NOMO-1 treated with DMSO at 0.1 percent for 48 hours (cell line): ENCODE results near the gene NCOR2.

Source experiments
- DNase-seq: peaks from one replicate; lab custom pipeline; 2025; ENCODE audit not compliant: unreplicated experiment; lab: John Stamatoyannopoulos, UW

NCOR2 gene

DNA sequence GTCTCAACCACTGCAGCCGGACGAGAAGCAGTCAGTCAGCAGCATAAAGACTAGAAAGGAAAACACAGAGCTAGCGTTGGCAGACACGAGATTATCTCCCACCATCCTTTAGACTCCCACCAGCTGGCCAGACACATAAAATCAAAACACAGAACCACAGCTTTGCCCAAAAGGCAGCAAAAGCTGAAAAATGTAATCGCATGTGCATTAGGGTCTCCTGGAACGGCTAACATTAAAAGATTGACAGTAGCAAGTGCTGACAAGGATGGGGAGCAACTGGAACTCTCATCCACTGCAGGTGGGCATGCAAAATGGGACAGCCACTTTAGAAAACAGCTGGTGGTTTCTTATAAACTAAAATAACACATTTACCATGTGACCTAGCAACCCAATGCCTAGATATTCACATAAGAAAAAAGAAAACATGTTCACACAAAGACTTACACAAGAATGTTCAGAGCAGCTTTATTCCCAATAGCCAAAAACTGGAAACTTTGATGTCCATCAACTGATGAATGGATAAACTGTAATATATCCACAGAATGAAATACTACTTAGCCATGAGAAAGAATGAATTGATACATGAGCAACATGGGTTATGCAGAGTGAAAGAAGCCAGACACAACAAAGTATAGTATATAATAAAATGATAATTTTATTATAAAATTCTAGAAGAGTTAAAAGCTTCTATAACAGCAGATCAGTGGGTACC, 37.7 kb downstream of the NCOR2 start:
- DNase-seq: no peak

DNA sequence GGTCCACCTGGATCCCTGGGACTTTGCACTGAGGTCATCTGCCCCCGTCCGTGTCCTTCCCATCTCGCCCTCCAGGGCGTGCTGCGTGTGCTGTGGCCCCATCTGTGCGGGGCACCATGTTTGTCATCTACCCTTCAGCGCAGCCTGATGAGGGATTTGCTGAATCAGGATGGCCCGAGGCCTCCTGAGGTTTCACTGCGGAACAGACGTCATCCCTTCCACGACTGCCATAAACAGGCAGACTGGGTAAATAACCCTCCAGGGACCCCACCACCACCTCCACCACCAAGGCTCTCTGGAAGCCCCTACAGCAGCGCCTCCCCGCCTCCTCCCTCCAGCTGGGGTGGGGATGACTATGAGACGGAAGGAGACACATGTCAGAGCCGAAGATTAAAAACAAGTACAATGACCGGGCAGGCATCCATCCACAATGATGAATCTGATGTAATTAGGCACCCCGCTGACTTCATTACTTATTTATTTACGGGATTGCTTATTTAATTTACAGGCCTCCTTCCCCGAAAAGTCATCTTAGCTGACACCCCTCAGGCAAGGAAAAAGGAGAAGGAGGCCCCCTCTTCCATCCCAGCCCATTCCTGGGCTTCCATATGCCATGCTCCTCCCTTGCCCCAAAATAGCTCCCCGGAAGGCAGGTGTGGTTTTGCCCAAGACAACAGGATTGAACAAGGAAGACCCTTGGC, 39.4 kb downstream of the NCOR2 start:
- DNase-seq: no peak

DNA sequence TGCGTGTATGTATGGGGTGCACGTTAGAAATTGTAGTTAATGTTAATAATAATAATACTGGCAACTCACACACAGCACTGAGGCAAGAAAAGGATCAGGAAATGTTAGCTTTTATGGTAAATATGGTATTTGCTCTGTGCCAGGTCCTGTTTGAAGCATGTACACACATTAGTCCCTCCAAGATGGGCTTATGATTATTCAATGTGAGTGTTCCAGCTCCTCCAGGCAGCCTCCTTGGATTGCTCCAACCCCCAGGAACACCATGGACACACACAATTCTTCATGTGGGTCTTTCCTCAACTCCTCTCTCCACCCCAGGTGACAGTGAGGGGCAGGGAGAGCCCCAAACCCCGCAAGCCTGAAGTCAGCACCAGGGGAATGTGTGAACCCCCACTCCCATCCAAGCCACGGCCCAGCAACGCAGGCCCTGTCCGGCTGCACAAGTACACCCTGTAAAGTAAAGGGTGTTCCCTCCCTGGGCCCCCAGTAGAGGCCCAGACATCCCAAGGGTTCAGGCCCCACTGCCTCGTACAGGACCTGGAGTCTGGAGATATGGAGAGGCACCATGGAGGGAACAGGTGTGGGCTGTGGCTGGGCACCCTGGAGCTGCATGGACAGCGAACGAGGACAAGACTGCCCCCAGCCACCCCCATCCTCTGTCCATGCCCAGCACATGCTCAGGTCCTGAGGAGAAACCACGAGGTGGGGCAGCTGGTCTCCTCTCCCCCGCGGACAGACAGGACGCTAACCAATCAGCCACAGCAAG, 41.3 kb downstream of the NCOR2 start:
- DNase-seq: no peak

DNA sequence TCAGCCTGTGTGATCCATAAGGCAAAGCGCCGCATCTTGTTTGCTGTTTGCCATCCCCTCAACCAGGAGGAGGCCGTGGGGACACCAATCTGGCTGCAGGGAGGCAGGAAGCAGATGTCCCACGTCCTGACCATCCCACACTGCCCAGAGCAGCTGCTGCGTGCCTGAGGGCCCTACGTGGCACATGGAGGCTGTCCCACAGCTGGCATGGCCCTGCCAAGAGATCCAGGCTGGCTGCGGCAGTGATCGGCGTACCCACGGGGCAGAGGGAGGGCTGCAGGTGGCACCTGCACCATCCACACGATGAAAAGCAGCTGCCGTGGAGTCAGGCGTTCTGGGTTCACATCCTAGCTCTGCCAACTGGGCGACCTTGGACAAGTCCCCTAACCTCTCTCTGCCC, 42.0 kb downstream of the NCOR2 start:
- DNase-seq: no peak

DNA sequence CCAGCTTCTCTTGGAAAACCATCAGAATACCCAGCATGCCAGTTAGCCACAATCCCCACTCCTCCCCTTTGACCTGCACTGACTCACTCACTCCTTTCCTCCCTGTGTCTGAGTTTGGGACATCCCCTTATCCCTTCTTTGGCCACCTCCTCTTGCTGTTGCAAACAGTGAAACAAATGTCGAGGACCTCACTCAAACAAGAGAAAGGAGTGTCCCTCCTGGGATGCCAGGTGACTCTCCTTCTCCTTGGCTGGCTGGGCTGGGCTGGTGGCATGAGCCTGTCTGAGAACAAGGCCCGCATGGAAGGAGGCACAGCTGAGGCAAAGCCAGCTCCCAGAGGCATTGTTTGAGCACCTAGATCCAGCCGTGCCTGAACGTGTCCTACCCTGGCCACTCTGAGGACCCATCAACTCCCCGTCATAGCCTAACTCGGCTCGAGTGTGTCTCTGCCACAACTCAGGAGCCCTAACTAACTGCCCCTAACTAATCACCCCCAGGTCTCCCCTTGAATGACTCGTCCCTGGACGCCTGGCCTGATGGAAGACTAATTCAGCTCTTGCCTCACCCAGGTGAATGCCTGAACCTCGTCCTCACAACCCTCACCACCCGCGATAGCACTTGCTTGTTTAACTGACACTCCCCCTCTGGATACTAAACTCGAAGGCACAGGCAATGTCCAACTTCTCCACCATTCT, 43.0 kb downstream of the NCOR2 start:
- DNase-seq: no peak

DNA sequence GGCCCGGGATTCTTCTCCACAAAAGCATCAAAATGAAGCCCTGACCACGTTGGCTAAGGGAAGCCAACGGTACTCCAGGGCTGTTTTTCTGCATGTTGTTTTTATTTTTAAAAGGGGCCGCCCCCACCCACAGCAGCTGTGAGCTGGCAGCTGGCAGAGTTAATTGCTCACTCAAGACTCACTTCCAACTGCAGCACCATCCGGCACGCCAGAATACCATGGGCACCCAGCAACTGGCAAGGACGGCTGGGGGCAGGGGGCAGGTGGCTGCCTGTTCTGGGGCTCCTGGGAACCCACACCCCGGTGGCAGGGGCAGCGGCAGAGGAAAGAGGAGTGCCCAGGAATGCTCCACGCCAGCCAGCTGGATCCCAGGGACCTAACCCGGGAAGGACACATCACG, 44.3 kb downstream of the NCOR2 start:
- no peak for DNase-seq

DNA sequence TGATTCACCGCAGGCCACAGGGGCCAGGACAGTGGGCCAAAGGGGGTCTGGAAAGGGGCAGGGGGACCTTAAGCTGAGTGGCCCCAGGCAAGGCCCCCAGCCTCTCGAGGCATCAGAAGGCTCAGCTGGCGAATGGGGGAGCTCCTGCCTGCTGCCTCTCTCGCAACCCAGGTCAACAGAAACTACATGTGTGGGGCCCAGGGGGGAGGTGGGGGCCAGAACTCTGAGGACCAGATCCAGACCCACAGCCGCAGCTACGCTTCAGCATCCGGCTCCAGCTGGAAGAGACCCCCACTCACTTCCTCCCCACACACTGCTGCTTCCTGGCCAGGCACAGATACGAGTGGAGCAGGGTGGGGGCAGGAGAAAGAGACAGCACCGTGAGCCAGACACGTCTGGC, 46.5 kb downstream of the NCOR2 start:
- no peak for DNase-seq

DNA sequence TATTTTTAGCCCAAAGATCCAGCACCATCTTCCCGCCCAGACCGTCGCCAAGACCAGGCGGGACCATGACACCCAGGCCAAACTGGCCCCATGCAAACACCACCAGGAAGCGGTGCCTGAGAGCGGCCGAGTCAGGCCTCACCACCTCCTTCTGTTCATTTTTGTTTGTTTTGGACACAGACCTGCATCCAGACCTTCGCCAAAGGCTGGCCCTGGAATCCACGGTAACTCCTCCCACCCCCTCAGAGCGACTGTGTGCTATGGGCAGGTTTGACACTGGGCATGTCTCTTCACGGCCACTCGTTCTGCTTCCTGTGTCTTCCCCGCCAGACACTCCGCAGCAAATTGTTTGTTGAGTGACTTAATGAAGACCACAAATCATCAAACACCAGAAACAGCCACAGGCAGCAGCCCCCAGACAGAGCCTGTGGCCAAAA, 47.1 kb downstream of the NCOR2 start:
- no peak for DNase-seq

DNA sequence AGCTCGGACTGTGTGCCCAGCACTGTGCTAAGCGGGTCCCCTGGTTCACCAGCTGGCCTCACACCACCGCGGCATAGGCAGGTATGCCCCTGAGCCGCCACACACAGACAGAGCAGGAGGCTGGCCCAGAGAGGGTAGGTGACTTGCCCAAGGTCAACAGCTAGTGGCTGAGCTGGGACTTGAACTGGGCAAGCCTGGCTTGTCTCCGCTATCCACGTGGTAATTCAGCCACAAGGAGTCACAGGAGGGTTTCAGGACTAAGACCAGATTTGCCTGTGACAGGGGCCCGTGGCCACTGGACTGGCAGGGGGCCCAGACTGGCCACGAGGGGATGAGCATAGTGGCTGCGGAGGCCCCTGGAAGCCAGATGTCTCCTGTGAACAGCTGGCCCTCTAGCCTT, 47.7 kb downstream of the NCOR2 start:
- no peak for DNase-seq

DNA sequence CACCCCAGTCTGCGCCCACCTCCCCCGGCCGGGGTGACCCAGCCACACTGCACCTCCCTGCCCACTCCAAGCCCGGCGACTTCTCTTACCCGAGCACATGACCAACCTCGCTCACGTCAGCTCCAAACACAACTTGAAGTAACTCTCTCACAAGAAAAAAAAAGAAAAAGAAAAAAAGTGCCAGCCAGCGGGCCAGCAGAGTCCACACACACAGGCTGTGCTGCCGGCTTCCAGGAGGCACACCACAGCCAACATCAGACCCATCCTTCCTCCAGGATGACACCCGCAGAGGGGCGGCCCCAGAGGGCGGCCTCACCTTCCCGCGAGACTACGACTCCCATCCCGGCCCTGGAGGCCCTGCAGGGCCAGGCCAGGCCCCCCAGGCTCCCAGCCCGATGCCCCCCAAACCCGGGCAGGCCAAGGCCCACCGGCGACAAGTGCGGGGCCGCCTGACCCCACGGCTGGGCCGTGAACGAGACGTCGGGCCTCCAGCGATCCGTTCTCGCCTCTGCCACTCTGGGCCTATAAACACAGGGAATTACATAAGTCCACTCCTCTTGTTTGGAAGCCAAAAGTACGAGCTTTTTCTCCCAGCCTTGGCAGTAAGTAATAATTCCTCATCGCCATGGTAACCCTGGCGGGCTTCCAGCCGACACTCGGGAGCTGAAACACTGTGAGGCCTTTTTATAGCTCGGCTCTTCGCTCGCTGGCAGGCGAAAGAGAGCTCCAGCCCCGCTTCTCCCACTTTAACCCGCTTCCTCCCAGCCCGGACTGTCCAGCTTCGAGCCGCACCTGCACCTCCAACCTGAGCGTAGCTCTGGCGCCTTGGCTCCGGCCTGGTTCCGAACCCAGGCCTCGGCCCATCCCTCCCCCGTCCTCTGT, 49.1 kb downstream of the NCOR2 start:
- no peak for DNase-seq
